Keratinocyte (primary cell): ENCODE results near the gene HOXB2. TPM values are rescaled to one million over a fixed set of nuclear protein-coding genes. Genes with fewer than 3 reads are reported as not detected.

ENCODE experiments used
- DNase-seq: peaks from one replicate; pipeline ENCODE4 v3.0.0-alpha.2; 2011; ENCODE audit warnings: low read depth, missing footprints, low spot score
- FAIRE-seq: peaks from 2 replicates; lab custom pipeline; 2011; peaks lifted over from hg19 to GRCh38; lab: Jason Lieb, UNC
- H2AFZ ChIP-seq: 2 replicates; pipeline ENCODE4 v1.6.0; 2012; ENCODE audit warnings: low read length, control low read depth, inconsistent platforms; ENCODE audit not compliant: control insufficient read depth
- H3K27ac ChIP-seq: 2 replicates; pipeline ENCODE4 v1.5.1; 2011; ENCODE audit warnings: low read length; ENCODE audit not compliant: control insufficient read depth, insufficient read depth
- H3K27me3 ChIP-seq: 3 replicates; pipeline ENCODE4 v1.6.0; 2011; ENCODE audit warnings: low read length; ENCODE audit not compliant: control insufficient read depth, insufficient read depth; ENCODE audit errors: extremely low read depth
- H3K36me3 ChIP-seq, 2 experiments: 2 replicates in 1 of 2; 3 replicates in 1 of 2; pipeline ENCODE4 v1.5.1; 2011; ENCODE audit warnings: low read length in 2 of 2, mild to moderate bottlenecking in 1 of 2; ENCODE audit not compliant: control insufficient read depth in 2 of 2, insufficient read depth in 2 of 2; ENCODE audit errors: extremely low read depth in 1 of 2
- H3K4me1 ChIP-seq: 3 replicates; pipeline ENCODE4 v1.5.1; 2011; ENCODE audit warnings: low read length; ENCODE audit not compliant: control insufficient read depth, insufficient read depth; ENCODE audit errors: extremely low read depth
- H3K4me2 ChIP-seq: 3 replicates; pipeline ENCODE4 v1.6.0; 2011; ENCODE audit warnings: low read depth, low read length; ENCODE audit not compliant: control insufficient read depth, insufficient read depth; ENCODE audit errors: extremely low read depth
- H3K4me3 ChIP-seq, 3 experiments: fragments of 200-600 bp in 1 of 3; sonication (generic) in 1 of 3; 2 replicates in 2 of 3; 3 replicates in 1 of 3; pipeline ENCODE4 v1.5.1; 2011 to 2016; ENCODE audit warnings: low read length in 3 of 3, mild to moderate bottlenecking in 3 of 3, control low read depth in 2 of 3, inconsistent platforms in 1 of 3, low read depth in 1 of 3, mixed read lengths in 1 of 3, mixed run types in 1 of 3, moderate library complexity in 1 of 3; ENCODE audit not compliant: control insufficient read depth in 2 of 3, insufficient read depth in 2 of 3; ENCODE audit errors: extremely low read depth in 1 of 3
- H3K79me2 ChIP-seq: 2 replicates; pipeline ENCODE4 v1.6.0; 2012; ENCODE audit warnings: low read length; ENCODE audit not compliant: control insufficient read depth, insufficient read depth
- H3K9ac ChIP-seq: 3 replicates; pipeline ENCODE4 v1.6.0; 2011; ENCODE audit warnings: low read length; ENCODE audit not compliant: control insufficient read depth, insufficient read depth; ENCODE audit errors: extremely low read depth
- H3K9me1 ChIP-seq: 3 replicates; pipeline ENCODE4 v1.6.0; 2011; ENCODE audit warnings: low read length; ENCODE audit not compliant: control insufficient read depth, insufficient read depth; ENCODE audit errors: extremely low read depth
- H3K9me3 ChIP-seq: 2 replicates; pipeline ENCODE4 v1.5.1; 2012; ENCODE audit warnings: low read depth, low read length; ENCODE audit not compliant: control insufficient read depth
- H4K20me1 ChIP-seq: 3 replicates; pipeline ENCODE4 v1.6.0; 2011; ENCODE audit warnings: low read length; ENCODE audit not compliant: control insufficient read depth, insufficient read depth; ENCODE audit errors: extremely low read depth
- CTCF ChIP-seq, 3 experiments: IDR thresholded peaks in 1 of 3; conservative IDR thresholded peaks in 1 of 3; optimal IDR thresholded peaks in 1 of 3; 2 replicates in 2 of 3; 3 replicates in 1 of 3; pipeline versions ENCODE3 to v1.5.1; 2011; ENCODE audit warnings: low read length in 3 of 3, mild to moderate bottlenecking in 3 of 3, moderate library complexity in 2 of 3, control low read depth in 1 of 3, inconsistent platforms in 1 of 3; ENCODE audit not compliant: insufficient read depth in 2 of 3; ENCODE audit errors: extremely low read depth in 1 of 3
- EZH2 ChIP-seq: IDR thresholded peaks from one replicate; pipeline ENCODE4 v1.6.1; 2012; ENCODE audit warnings: inconsistent platforms, mild to moderate bottlenecking, low read length, moderate library complexity
- dilution Hi-C: fragments of 300-500 bp; cut with MboI; formaldehyde crosslinking; loops from one replicate; pipeline ENCODE4 v1.7.0; 2020; ENCODE audit warnings: low sequenced_read_pairs; ENCODE audit not compliant: extremely low pct_ligation_motif_present
- polyA plus RNA-seq, 5 experiments: library from polyadenylated mRNA; depleted of rRNA in 3 of 5; stranded (reverse) in 3 of 5; stranded (forward) in 1 of 5; unstranded in 1 of 5; fragments of >200 nt; gene quantifications; 1 replicate in 1 of 5; 2 replicates in 3 of 5; 3 replicates in 1 of 5; pipeline versions ENCODE4 v1.2.1 to v1.2.3, GENCODE V29; 2011 to 2012; ENCODE audit warnings: missing spikeins in 2 of 5, low read depth in 1 of 5, low replicate concordance in 1 of 5

HOXB2 gene
- polyA plus RNA-seq, 1 donor (not counting 4 experiments of a cell fraction or from before 2014, with no cell fraction given), result 3.8 TPM

- no peak for FAIRE-seq
- TF ChIP-seq EZH2, result no peak
- no peak for TF ChIP-seq CTCF (optimal IDR thresholded peaks at IDR 0.05 in 1 of 3, IDR thresholded peaks at IDR 0.05 in 1 of 3, conservative IDR thresholded peaks at IDR 0.05 in 1 of 3; ENCODE audit: extremely low read depth in 1 of 3, insufficient read depth in 2 of 3, low read length in 3 of 3)
These were observed 50.6 kb downstream of the HOXB2 start for GRCh38 chr17:48494335-48494734.

More at GRCh38 chr17:48494335-48494734, 50.6 kb downstream of the HOXB2 start:
- no peaks in the 10 kb centered on the region for H4K20me1 ChIP-seq
- no peak overlapping the region for H3K4me3 ChIP-seq
- no peak overlapping the region for H3K27ac ChIP-seq
- H3K79me2 ChIP-seq, result no peaks in the 10 kb centered on the region
- no peak for DNase-seq
- H3K27me3 ChIP-seq, result no peaks in the 10 kb centered on the region
- H3K36me3 ChIP-seq, result no peaks in the 10 kb centered on the region
- H3K9me1 ChIP-seq, result no peaks in the 10 kb centered on the region
- no peak overlapping the region for H3K9ac ChIP-seq
- dilution Hi-C loops, result no loop called here
- no peak overlapping the region for H3K4me2 ChIP-seq
- H2AFZ ChIP-seq, result no peak overlapping the region
- H3K9me3 ChIP-seq, result no peaks in the 10 kb centered on the region
- peaks cover 29% of the 10 kb centered on the region for H3K4me1 ChIP-seq

Other genes with a start within 250 kb of the HOXB2 start
- 0.09 TPM in 1 of 3 replicates, not detected in the others for gene SKAP1, start 114.9 kb downstream of the HOXB2 start, polyA plus RNA-seq
- not detected in 3 replicates for gene HOXB1, start 14.1 kb downstream of the HOXB2 start, polyA plus RNA-seq
- 0.46 to 0.89 TPM (median 0.59 TPM) in 3 replicates for gene HOXB4, start 33.2 kb upstream of the HOXB2 start, polyA plus RNA-seq
- gene HOXB3, start 45.1 kb upstream of the HOXB2 start, polyA plus RNA-seq, result 0.63 to 1.2 TPM (median 1.1 TPM) in 3 replicates
- gene HOXB5, start 48.7 kb upstream of the HOXB2 start, polyA plus RNA-seq, result 0.04 to 0.19 TPM in 2 of 3 replicates, not detected in the other
- gene HOXB6, start 59.9 kb upstream of the HOXB2 start, polyA plus RNA-seq, result 0.62 to 0.77 TPM (median 0.68 TPM) in 3 replicates
- gene HOXB7, start 65.9 kb upstream of the HOXB2 start, polyA plus RNA-seq, result 0.68 to 1.2 TPM (median 1.0 TPM) in 3 replicates
- not detected in 3 replicates for gene HOXB8, start 70.2 kb upstream of the HOXB2 start, polyA plus RNA-seq
- gene HOXB9, start 81.2 kb upstream of the HOXB2 start, polyA plus RNA-seq, result 0.03 TPM in 1 of 3 replicates, not detected in the others
- gene PRAC1, start 177.4 kb upstream of the HOXB2 start, polyA plus RNA-seq, result not detected in 3 replicates
- gene PRAC2, start 178.1 kb upstream of the HOXB2 start, polyA plus RNA-seq, result not detected in 3 replicates
- gene HOXB13, start 183.6 kb upstream of the HOXB2 start, polyA plus RNA-seq, result not detected in 3 replicates